ENCODE data around the gene ARHGEF10L.

The ARHGEF10L gene

GRCh38 chr1:17729248-17729647 lies 189.8 kb downstream of the ARHGEF10L start:
- CTCF ChIA-PET = no interaction called here
- H3K4me3 ChIP-seq (ENCODE audit: low read depth, low read length) = no peak overlapping the region
- no peaks in the 10 kb centered on the region for H3K4me1 ChIP-seq (ENCODE audit: control insufficient read depth, insufficient read depth, low read length)
- TF ChIP-seq ZNF416 (tag by site-specific recombination; IDR thresholded peaks at IDR 0.05) (no peak), ZFP37 (tag by site-specific recombination; IDR thresholded peaks at IDR 0.05) (no peak), WT1 (tag by site-specific recombination; IDR thresholded peaks at IDR 0.05) (no peak), ZNF155 (tag by site-specific recombination; IDR thresholded peaks at IDR 0.05) (no peak), ZIC2 (tag by site-specific recombination; IDR thresholded peaks at IDR 0.05) (no peak), ZNF366 (tag by site-specific recombination; conservative IDR thresholded peaks at IDR 0.05) (no peak), ZNF623 (tag by site-specific recombination; IDR thresholded peaks at IDR 0.05) (no peak), ZNF23 (tag by site-specific recombination; IDR thresholded peaks at IDR 0.05; ENCODE audit: borderline replicate concordance) (no peak), ZNF776 (tag by site-specific recombination; IDR thresholded peaks at IDR 0.05; ENCODE audit: borderline replicate concordance) (no peak), ZNF19 (tag by site-specific recombination; IDR thresholded peaks at IDR 0.05; ENCODE audit: low read depth) (no peak), MZF1 (tag by site-specific recombination; IDR thresholded peaks at IDR 0.05; ENCODE audit: borderline replicate concordance) (no peak), IKZF3 (tag by site-specific recombination; IDR thresholded peaks at IDR 0.05) (no peak), ZNF433 (tag by site-specific recombination; IDR thresholded peaks at IDR 0.05; ENCODE audit: low read depth) (no peak), ZNF510 (tag by site-specific recombination; IDR thresholded peaks at IDR 0.05; ENCODE audit: insufficient replicate concordance) (no peak), SP3 (tag by site-specific recombination; IDR thresholded peaks at IDR 0.05) (no peak), SALL2 (tag by site-specific recombination; IDR thresholded peaks at IDR 0.05; ENCODE audit: borderline replicate concordance) (no peak), ZNF747 (tag by site-specific recombination; IDR thresholded peaks at IDR 0.05) (no peak), ZNF707 (tag by site-specific recombination; IDR thresholded peaks at IDR 0.05) (no peak), ZBTB10 (tag by site-specific recombination; IDR thresholded peaks at IDR 0.05) (no peak), ZNF449 (tag by site-specific recombination; IDR thresholded peaks at IDR 0.05) (no peak)
- POLR2A ChIA-PET = interaction anchor here (0.6 kb wide), 1 partner anchor 445 kb away, joined by 3 read pairs; no protein-coding TSS in a partner anchor
- H3K27ac ChIP-seq (ENCODE audit: extremely low read depth, low read depth, low read length) = no peak overlapping the region
- H3K36me3 ChIP-seq (ENCODE audit: control insufficient read depth in 2 of 2, insufficient read depth in 1 of 2, low read length in 2 of 2) = no peaks in the 10 kb centered on the region
- no peaks in the 10 kb centered on the region for H3K9me3 ChIP-seq (ENCODE audit: control insufficient read depth, insufficient read depth, low read depth, low read length)

- Histone ChIP-seq H3K27ac (ENCODE audit: extremely low read depth, low read depth, low read length) (no peak overlapping the region), H3K9me3 (ENCODE audit: control insufficient read depth, insufficient read depth, low read depth, low read length) (no peaks in the 10 kb centered on the region), H3K4me3 (ENCODE audit: low read depth, low read length) (no peak overlapping the region), H3K36me3 (ENCODE audit: control insufficient read depth in 2 of 2, insufficient read depth in 1 of 2, low read length in 2 of 2) (no peaks in the 10 kb centered on the region), H3K4me1 (ENCODE audit: control insufficient read depth, insufficient read depth, low read length) (no peaks in the 10 kb centered on the region)
- ChIA-PET CTCF (interaction anchor here (1.5 kb wide), 1 partner anchor 69 kb away, joined by 3 read pairs; no protein-coding TSS in a partner anchor), POLR2A (no interaction called here)
- no peak for TF ChIP-seq ZBTB6 (tag by site-specific recombination; IDR thresholded peaks at IDR 0.05)
- no peak for TF ChIP-seq ZNF146 (tag by site-specific recombination; IDR thresholded peaks at IDR 0.05)
- no peak for TF ChIP-seq ZNF433 (tag by site-specific recombination; IDR thresholded peaks at IDR 0.05; ENCODE audit: low read depth)
- TF ChIP-seq PRDM6 (tag by site-specific recombination; IDR thresholded peaks at IDR 0.05) = no peak
- TF ChIP-seq ZNF324 (tag by site-specific recombination; IDR thresholded peaks at IDR 0.05) = no peak
- TF ChIP-seq ZNF404 (tag by site-specific recombination; IDR thresholded peaks at IDR 0.05) = no peak
- TF ChIP-seq HOXA7 (CRISPR knock-in tag; IDR thresholded peaks at IDR 0.05; ENCODE audit: borderline replicate concordance) = no peak
- no peak for TF ChIP-seq ZBTB20 (tag by site-specific recombination; IDR thresholded peaks at IDR 0.05)
- no peak for TF ChIP-seq MEIS1 (CRISPR knock-in tag; IDR thresholded peaks at IDR 0.05; ENCODE audit: borderline replicate concordance)
- TF ChIP-seq ZNF223 (tag by site-specific recombination; IDR thresholded peaks at IDR 0.05) = no peak
- no peak for TF ChIP-seq ZNF10 (tag by site-specific recombination; IDR thresholded peaks at IDR 0.05)
- TF ChIP-seq ZNF501 (tag by site-specific recombination; IDR thresholded peaks at IDR 0.05) = no peak
Observed at GRCh38 chr1:17729909-17730308, 190.4 kb downstream of the ARHGEF10L start.
